PC-3 (cell line): ENCODE measurements around the gene XPO1. TPM values are rescaled to one million over a fixed set of nuclear protein-coding genes. Genes with fewer than 3 reads are reported as not detected.
"Not testable (repeated sequence)": the region's sequence is repeated elsewhere in the genome, so short reads cannot be mapped to it uniquely, and the experiment has no call there.

Experiments used
- ATAC-seq: fragments of 200-7000 bp; cut with Tn5 transposase; 2 replicates; pipeline ENCODE4 v1.9.1; 2020; ENCODE audit warnings: mild to moderate bottlenecking, moderate library complexity
- BruUV-seq: library from RNA; stranded (reverse); fragments of 400-500 nt; replicated peaks from 2 replicates; lab custom pipeline; 2021; lab: Mats Ljungman, UMichigan
- CTCF ChIA-PET: fragments of 300-600 bp; sonication (Branson Sonifier 250); formaldehyde crosslinking; loops from one replicate; lab custom pipeline; 2022; ENCODE audit warnings: antibody characterized with exemption; lab: Charles Lee
- POLR2A ChIA-PET: fragments of 300-600 bp; sonication (Branson Sonifier 250); formaldehyde crosslinking; loops from one replicate; lab custom pipeline; 2022; ENCODE audit warnings: antibody characterized with exemption; ENCODE audit not compliant: unreplicated experiment; lab: Charles Lee
- DNase-seq: peaks from one replicate; pipeline ENCODE4 v3.0.0-alpha.2; 2015
- H2AFZ ChIP-seq: fragments of 300-600 bp; sonication (generic); 2 replicates; pipeline ENCODE4 v1.6.0; 2016; ENCODE audit warnings: antibody characterized with exemption, low read length
- H3F3A ChIP-seq: fragments of 300-600 bp; sonication (generic); one replicate; pipeline ENCODE4 v1.6.0; 2017; ENCODE audit warnings: antibody characterized with exemption, low read length, control low read depth, mild to moderate bottlenecking; ENCODE audit not compliant: unreplicated experiment
- H3K27ac ChIP-seq: fragments of 300-600 bp; sonication (generic); 2 replicates; pipeline ENCODE4 v1.5.1; 2016; ENCODE audit warnings: mild to moderate bottlenecking, low read length
- H3K27me3 ChIP-seq: fragments of 300-600 bp; sonication (generic); 2 replicates; pipeline ENCODE4 v1.6.1; 2016; ENCODE audit warnings: low read length, mixed read lengths
- H3K36me3 ChIP-seq: fragments of 300-600 bp; sonication (generic); 2 replicates; pipeline ENCODE4 v1.6.1; 2016; ENCODE audit warnings: low read depth, mixed run types, low read length, mixed read lengths
- H3K4me1 ChIP-seq: fragments of 300-600 bp; sonication (generic); 2 replicates; pipeline ENCODE4 v1.5.1; 2016; ENCODE audit warnings: low read length; ENCODE audit not compliant: insufficient read depth
- H3K4me2 ChIP-seq: fragments of 300-600 bp; sonication (generic); 2 replicates; pipeline ENCODE4 v1.6.0; 2016; ENCODE audit warnings: low read length
- H3K4me3 ChIP-seq: fragments of 300-600 bp; sonication (generic); 2 replicates; pipeline ENCODE4 v1.5.1; 2016; ENCODE audit warnings: mild to moderate bottlenecking, low read length, mixed read lengths
- H3K79me2 ChIP-seq: fragments of 300-600 bp; sonication (generic); 2 replicates; pipeline ENCODE4 v1.6.1; 2017; ENCODE audit warnings: low read length, mixed read lengths
- H3K9ac ChIP-seq: fragments of 300-600 bp; sonication (generic); 2 replicates; pipeline ENCODE4 v1.6.0; 2016; ENCODE audit warnings: mild to moderate bottlenecking, low read length
- H3K9me2 ChIP-seq: fragments of 300-600 bp; sonication (generic); replicated peaks from 2 replicates; pipeline ENCODE4 v1.6.1; 2016; ENCODE audit warnings: mixed run types, low read length, mixed read lengths
- H3K9me3 ChIP-seq: fragments of 300-600 bp; sonication (generic); 2 replicates; pipeline ENCODE4 v1.6.1; 2016; ENCODE audit warnings: low read length, mixed read lengths
- H4K20me1 ChIP-seq: fragments of 300-600 bp; sonication (generic); 2 replicates; pipeline ENCODE4 v1.6.1; 2016; ENCODE audit warnings: low read length, mixed read lengths
- CTCF ChIP-seq: fragments of 300-600 bp; sonication (generic); conservative IDR thresholded peaks from 2 replicates; pipeline ENCODE4 v1.5.1; 2017; ENCODE audit warnings: antibody characterized with exemption, low read depth, mild to moderate bottlenecking, low read length
- EZH2 ChIP-seq: fragments of 300-600 bp; sonication (generic); IDR thresholded peaks from one replicate; pipeline ENCODE4 v1.6.1; 2017; ENCODE audit warnings: antibody characterized with exemption, mild to moderate bottlenecking, low read length; ENCODE audit not compliant: unreplicated experiment
- EZH2phosphoT487 ChIP-seq: fragments of 300-600 bp; sonication (generic); IDR thresholded peaks from 2 replicates; pipeline ENCODE4 v1.6.1; 2018; ENCODE audit warnings: mild to moderate bottlenecking, antibody characterized with exemption, low read length, borderline replicate concordance
- intact Hi-C: fragments of 100-400 bp; cut with micrococcal nuclease; formaldehyde crosslinking; loops from 2 replicates; pipeline ENCODE4 v1.9.0; 2023
- total RNA-seq: library from RNA; depleted of rRNA; stranded (reverse); fragments of >200 nt; gene quantifications from 2 replicates; pipeline ENCODE4 v1.2.3, GENCODE V29; 2014

XPO1 gene
- total RNA-seq, 1 experiment from 2014 or later, result 138 TPM

DNA sequence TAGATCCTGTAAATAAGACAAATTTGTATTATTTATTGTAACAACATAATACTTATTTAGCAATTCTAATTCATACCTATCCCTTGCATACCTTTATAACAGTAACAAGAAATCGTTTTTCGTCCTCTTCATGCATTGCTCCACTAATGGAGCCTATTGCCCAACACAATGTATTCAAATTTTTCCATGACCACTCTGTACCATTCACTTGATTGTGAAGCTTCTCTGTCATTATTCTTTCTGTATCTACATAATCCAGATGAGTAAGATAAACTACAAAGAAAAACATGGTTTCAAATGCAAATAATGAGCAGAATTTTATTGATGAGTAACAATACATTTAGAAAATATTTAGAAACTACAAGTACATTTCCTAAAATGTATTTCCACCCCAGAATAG, 45.7 kb downstream of the XPO1 start:
- ATAC-seq (no peak), DNase-seq (no peak)
- H3K4me3 ChIP-seq, result no peak overlapping the region
- H3K27me3 ChIP-seq, result no peaks in the 10 kb centered on the region
- no peak overlapping the region for H3K27ac ChIP-seq
- H3K9me3 ChIP-seq, result no peaks in the 10 kb centered on the region
- H2AFZ ChIP-seq, result no peak overlapping the region
- ChIA-PET POLR2A (no interaction called here), CTCF (no interaction called here)
- peaks cover 3% of the 10 kb centered on the region for H3F3A ChIP-seq
- no peaks in the 10 kb centered on the region for H3K4me1 ChIP-seq
- H3K9ac ChIP-seq, result no peak overlapping the region
- intact Hi-C loops, result no loop called here
- TF ChIP-seq CTCF (no peak), EZH2 (no peak), EZH2phosphoT487 (no peak)
- no peak overlapping the region for H3K4me2 ChIP-seq
- H4K20me1 ChIP-seq, result 0 out of 2 replicates have a peak, but pooled peaks cover 6% of the 10 kb centered on the region
- peaks cover 71% of the 10 kb centered on the region for H3K36me3 ChIP-seq
- H3K79me2 ChIP-seq, result peaks cover 23% of the 10 kb centered on the region; the same call in 1 of the 2 replicates
- no TSS peak for BruUV-seq
- no peaks in the 10 kb centered on the region for H3K9me2 ChIP-seq

DNA sequence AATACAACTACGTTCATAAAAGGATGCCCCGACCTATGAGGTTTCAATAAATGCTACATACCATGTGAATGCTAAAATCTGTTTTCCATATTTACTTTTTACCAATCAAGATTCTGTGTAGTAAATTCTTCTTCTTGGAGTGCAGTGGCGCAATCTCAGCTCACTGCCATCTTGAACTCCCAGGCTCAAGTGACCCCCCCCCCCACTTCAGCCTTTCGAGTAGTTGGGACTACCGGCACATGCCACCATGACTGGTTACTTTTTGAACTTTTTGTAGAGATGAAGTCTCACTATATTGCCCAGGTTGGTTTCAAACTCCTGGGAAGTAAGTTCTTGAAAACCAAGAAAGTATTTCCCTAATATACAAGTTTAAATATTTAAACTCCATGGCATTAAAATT, 52.9 kb downstream of the XPO1 start:
- Histone ChIP-seq H3F3A (peaks cover 3% of the 10 kb centered on the region), H3K4me2 (no peak overlapping the region), H3K4me3 (no peak overlapping the region), H3K27ac (no peak overlapping the region), H3K27me3 (no peaks in the 10 kb centered on the region), H4K20me1 (0 out of 2 replicates have a peak, but pooled peaks cover 6% of the 10 kb centered on the region), H3K9me2 (no peaks in the 10 kb centered on the region), H2AFZ (no peak overlapping the region), H3K9ac (no peak overlapping the region), H3K4me1 (no peaks in the 10 kb centered on the region), H3K36me3 (peaks cover 75% of the 10 kb centered on the region), H3K9me3 (no peaks in the 10 kb centered on the region), H3K79me2 (peaks cover 11% of the 10 kb centered on the region; the same call in 1 of the 2 replicates)
- ChIA-PET CTCF (no interaction called here), POLR2A (no interaction called here)
- TF ChIP-seq EZH2 (no peak), CTCF (no peak), EZH2phosphoT487 (no peak)
- intact Hi-C loops, result loop anchor here (10.0 kb wide), 1 partner anchor 150 kb away; no protein-coding TSS in a partner anchor
- DNase-seq (no peak), ATAC-seq (no peak)
- no TSS peak for BruUV-seq

- no peak for DNase-seq
- H3K27ac ChIP-seq, result no peak overlapping the region
- TF ChIP-seq EZH2 (no peak), CTCF (no peak), EZH2phosphoT487 (no peak)
These were observed 60.1 kb downstream of the XPO1 start for GRCh38 chr2:61478086-61478485.

GRCh38 chr2:61476929-61477589, 61.1 kb downstream of the XPO1 start:
- H3K9me3 ChIP-seq, H3K27me3 ChIP-seq, H2AFZ ChIP-seq, H3K4me3 ChIP-seq, H3K9me2 ChIP-seq, H3K27ac ChIP-seq, CTCF ChIA-PET, H3K9ac ChIP-seq, DNase-seq, POLR2A ChIA-PET, BruUV-seq, ATAC-seq, H3K4me1 ChIP-seq, H3K4me2 ChIP-seq, H4K20me1 ChIP-seq, H3K79me2 ChIP-seq: not testable (repeated sequence)
- Histone ChIP-seq H3F3A (peaks cover 12% of the 10 kb centered on the region), H3K36me3 (peaks cover 41% of the 10 kb centered on the region)
- intact Hi-C loops, result loop anchor here (5.0 kb wide), 1 partner anchor 50 kb away; no protein-coding TSS in a partner anchor

More at GRCh38 chr2:61478086-61478485, 60.1 kb downstream of the XPO1 start:
- Histone ChIP-seq H2AFZ (no peak overlapping the region), H3K4me2 (no peak overlapping the region), H3K9me2 (no peaks in the 10 kb centered on the region), H3F3A (peaks cover 12% of the 10 kb centered on the region), H3K27me3 (no peaks in the 10 kb centered on the region), H3K36me3 (peaks cover 51% of the 10 kb centered on the region), H3K4me3 (no peak overlapping the region), H3K79me2 (no peaks in the 10 kb centered on the region), H3K9me3 (no peaks in the 10 kb centered on the region), H3K9ac (no peak overlapping the region), H3K4me1 (no peaks in the 10 kb centered on the region), H4K20me1 (no peaks in the 10 kb centered on the region)
- no peak for ATAC-seq
- ChIA-PET CTCF (no interaction called here), POLR2A (no interaction called here)
- intact Hi-C loops, result loop anchor here (5.0 kb wide), 1 partner anchor 51 kb away; no protein-coding TSS in a partner anchor
- TSS peak; percentile 50 for BruUV-seq
